A549 (cell line): ENCODE measurements around the gene PROC.

ENCODE experiments used
- BHLHE40 ChIP-seq: IDR thresholded peaks from 2 replicates; pipeline ENCODE4 v1.6.1; 2012; ENCODE audit warnings: low read depth, low read length, inconsistent platforms
- CTCF ChIP-seq: fragments of >200 bp; sonication (Bioruptor Twin); formaldehyde crosslinking; IDR thresholded peaks from 3 replicates; pipeline ENCODE4 v1.5.1; 2016
- JUN ChIP-seq, 2 experiments: fragments of >200 bp; sonication (Bioruptor Twin); formaldehyde crosslinking; IDR thresholded peaks; 2 replicates in 1 of 2; 3 replicates in 1 of 2; pipeline ENCODE4 v1.6.1; 2016 to 2017
- PHF8 ChIP-seq: fragments of 200-600 bp; sonication (generic); IDR thresholded peaks from 2 replicates; pipeline ENCODE4 v1.6.1; 2016; ENCODE audit warnings: low read depth, mild to moderate bottlenecking, antibody characterized with exemption, moderate library complexity, borderline replicate concordance
- RAD21 ChIP-seq, 2 experiments: fragments of >200 bp in 1 of 2; sonication (Bioruptor Twin) in 1 of 2; formaldehyde crosslinking in 1 of 2; IDR thresholded peaks in 1 of 2; conservative IDR thresholded peaks in 1 of 2; 2 replicates in 1 of 2; 3 replicates in 1 of 2; pipeline ENCODE4 v1.6.1; 2012 to 2018; ENCODE audit warnings: inconsistent platforms in 1 of 2
- SREBF2 ChIP-seq: fragments of 450-650 bp; IDR thresholded peaks from 2 replicates; pipeline ENCODE4 v1.6.1; 2014; ENCODE audit warnings: mild to moderate bottlenecking, moderate library complexity
- TF ChIP-seq, protein P1 (sequence below): IDR thresholded peaks from 2 replicates; pipeline ENCODE4 v1.6.1; 2012

DNA sequence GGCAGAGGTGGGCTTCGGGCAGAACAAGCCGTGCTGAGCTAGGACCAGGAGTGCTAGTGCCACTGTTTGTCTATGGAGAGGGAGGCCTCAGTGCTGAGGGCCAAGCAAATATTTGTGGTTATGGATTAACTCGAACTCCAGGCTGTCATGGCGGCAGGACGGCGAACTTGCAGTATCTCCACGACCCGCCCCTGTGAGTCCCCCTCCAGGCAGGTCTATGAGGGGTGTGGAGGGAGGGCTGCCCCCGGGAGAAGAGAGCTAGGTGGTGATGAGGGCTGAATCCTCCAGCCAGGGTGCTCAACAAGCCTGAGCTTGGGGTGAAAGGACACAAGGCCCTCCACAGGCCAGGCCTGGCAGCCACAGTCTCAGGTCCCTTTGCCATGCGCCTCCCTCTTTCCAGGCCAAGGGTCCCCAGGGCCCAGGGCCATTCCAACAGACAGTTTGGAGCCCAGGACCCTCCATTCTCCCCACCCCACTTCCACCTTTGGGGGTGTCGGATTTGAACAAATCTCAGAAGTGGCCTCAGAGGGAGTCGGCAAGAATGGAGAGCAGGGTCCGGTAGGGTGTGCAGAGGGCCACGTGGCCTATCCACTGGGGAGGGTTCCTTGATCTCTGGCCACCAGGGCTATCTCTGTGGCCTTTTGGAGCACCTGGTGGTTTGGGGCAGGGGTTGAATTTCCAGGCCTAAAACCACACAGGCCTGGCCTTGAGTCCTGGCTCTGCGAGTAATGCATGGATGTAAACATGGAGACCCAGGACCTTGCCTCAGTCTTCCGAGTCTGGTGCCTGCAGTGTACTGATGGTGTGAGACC is at the start of gene PROC:
- TF ChIP-seq SREBF2 (no peak), PHF8 (no peak), BHLHE40 (no peak), JUN (IDR thresholded peaks at IDR 0.05) (no peak), CTCF (no peak), RAD21 (conservative IDR thresholded peaks at IDR 0.05 in 1 of 2, IDR thresholded peaks at IDR 0.05 in 1 of 2) (no peak)
- TF ChIP-seq, protein P1, sequence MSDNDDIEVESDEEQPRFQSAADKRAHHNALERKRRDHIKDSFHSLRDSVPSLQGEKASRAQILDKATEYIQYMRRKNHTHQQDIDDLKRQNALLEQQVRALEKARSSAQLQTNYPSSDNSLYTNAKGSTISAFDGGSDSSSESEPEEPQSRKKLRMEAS = no peak
